ENCODE measurements around the gene PSMD4.

Gene PSMD4

GRCh38 chr1:151222130-151222529 lies 32.4 kb upstream of the PSMD4 start:
- Histone ChIP-seq H3K4me1 (no peaks in the 10 kb centered on the region), H3K4me3 (ENCODE audit: low read depth, low read length) (no peak overlapping the region), H3K27me3 (no peaks in the 10 kb centered on the region), H3K36me3 (peaks cover 22% of the 10 kb centered on the region), H3K9me3 (no peaks in the 10 kb centered on the region)
- TF ChIP-seq, protein P1, sequence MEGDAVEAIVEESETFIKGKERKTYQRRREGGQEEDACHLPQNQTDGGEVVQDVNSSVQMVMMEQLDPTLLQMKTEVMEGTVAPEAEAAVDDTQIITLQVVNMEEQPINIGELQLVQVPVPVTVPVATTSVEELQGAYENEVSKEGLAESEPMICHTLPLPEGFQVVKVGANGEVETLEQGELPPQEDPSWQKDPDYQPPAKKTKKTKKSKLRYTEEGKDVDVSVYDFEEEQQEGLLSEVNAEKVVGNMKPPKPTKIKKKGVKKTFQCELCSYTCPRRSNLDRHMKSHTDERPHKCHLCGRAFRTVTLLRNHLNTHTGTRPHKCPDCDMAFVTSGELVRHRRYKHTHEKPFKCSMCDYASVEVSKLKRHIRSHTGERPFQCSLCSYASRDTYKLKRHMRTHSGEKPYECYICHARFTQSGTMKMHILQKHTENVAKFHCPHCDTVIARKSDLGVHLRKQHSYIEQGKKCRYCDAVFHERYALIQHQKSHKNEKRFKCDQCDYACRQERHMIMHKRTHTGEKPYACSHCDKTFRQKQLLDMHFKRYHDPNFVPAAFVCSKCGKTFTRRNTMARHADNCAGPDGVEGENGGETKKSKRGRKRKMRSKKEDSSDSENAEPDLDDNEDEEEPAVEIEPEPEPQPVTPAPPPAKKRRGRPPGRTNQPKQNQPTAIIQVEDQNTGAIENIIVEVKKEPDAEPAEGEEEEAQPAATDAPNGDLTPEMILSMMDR (IDR thresholded peaks at IDR 0.05; ENCODE audit: low read depth, low read length), result no peak
- DNase-seq, result no peak

DNA sequence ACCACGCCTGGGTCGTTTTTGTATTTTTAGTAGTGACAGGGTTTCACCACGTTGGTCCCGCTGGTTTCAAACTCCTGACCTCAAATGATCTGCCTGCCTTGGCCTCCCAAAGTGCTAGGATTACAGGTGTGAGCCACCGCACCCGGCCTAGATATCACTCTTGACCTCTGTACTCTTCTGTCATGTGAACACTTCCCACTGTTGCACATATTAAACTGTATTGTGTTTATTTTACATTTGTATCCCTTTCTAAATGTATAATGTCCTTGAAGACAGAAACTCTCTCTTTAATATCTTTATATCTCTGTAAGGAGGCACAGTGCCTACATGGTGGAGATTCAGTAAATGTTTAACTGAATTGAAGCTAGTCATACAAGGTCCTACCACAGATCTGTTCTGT lies 19.3 kb upstream of the PSMD4 start:
- TF ChIP-seq, protein P1 (IDR thresholded peaks at IDR 0.05; ENCODE audit: low read depth, low read length), result no peak
- no peak for DNase-seq
- no peaks in the 10 kb centered on the region for H3K27me3 ChIP-seq
- peaks cover 100% of the 10 kb centered on the region for H3K36me3 ChIP-seq
- no peaks in the 10 kb centered on the region for H3K4me1 ChIP-seq
- H3K9me3 ChIP-seq, result no peaks in the 10 kb centered on the region
- no peak overlapping the region for H3K4me3 ChIP-seq (ENCODE audit: low read depth, low read length)

- peaks cover 100% of the 10 kb centered on the region for H3K36me3 ChIP-seq
- no peaks in the 10 kb centered on the region for H3K4me1 ChIP-seq
- no peak for DNase-seq
- H3K27me3 ChIP-seq, result no peaks in the 10 kb centered on the region
- H3K9me3 ChIP-seq, result no peaks in the 10 kb centered on the region
- TF ChIP-seq, protein P1 (IDR thresholded peaks at IDR 0.05; ENCODE audit: low read depth, low read length), result no peak
- no peak overlapping the region for H3K4me3 ChIP-seq (ENCODE audit: low read depth, low read length)
Observed at GRCh38 chr1:151237678-151238466, 16.7 kb upstream of the PSMD4 start.

GRCh38 chr1:151238467-151238739 lies 16.1 kb upstream of the PSMD4 start:
- no peaks in the 10 kb centered on the region for H3K4me1 ChIP-seq
- no peak overlapping the region for H3K4me3 ChIP-seq (ENCODE audit: low read depth, low read length)
- H3K9me3 ChIP-seq, result no peaks in the 10 kb centered on the region
- DNase-seq, result no peak
- TF ChIP-seq, protein P1 (IDR thresholded peaks at IDR 0.05; ENCODE audit: low read depth, low read length), result no peak
- H3K27me3 ChIP-seq, result no peaks in the 10 kb centered on the region
- peaks cover 100% of the 10 kb centered on the region for H3K36me3 ChIP-seq

DNA sequence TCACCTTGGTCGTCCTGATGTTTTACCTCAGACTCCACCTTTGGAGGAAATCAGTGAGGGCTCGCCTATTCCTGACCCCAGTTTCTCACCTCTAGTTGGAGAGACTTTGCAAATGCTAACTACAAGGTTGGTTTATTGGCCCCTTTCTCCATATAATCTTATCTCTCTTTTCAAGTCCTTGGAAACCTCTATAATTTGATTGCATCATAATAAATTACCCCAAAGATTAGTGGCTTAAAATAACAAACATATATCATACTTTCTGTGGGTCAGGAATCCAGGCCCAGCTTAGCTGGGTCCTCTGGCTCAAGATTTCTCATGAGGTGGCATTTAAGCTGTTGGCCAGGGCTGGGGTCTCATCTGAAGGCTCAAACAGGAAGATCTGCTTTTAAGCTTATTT lies 12.1 kb upstream of the PSMD4 start:
- H3K27me3 ChIP-seq, result no peaks in the 10 kb centered on the region
- no peaks in the 10 kb centered on the region for H3K4me1 ChIP-seq
- H3K36me3 ChIP-seq, result peaks cover 93% of the 10 kb centered on the region
- TF ChIP-seq, protein P1 (IDR thresholded peaks at IDR 0.05; ENCODE audit: low read depth, low read length), result no peak
- H3K4me3 ChIP-seq (ENCODE audit: low read depth, low read length), result no peak overlapping the region
- no peaks in the 10 kb centered on the region for H3K9me3 ChIP-seq
- DNase-seq, result no peak

DNA sequence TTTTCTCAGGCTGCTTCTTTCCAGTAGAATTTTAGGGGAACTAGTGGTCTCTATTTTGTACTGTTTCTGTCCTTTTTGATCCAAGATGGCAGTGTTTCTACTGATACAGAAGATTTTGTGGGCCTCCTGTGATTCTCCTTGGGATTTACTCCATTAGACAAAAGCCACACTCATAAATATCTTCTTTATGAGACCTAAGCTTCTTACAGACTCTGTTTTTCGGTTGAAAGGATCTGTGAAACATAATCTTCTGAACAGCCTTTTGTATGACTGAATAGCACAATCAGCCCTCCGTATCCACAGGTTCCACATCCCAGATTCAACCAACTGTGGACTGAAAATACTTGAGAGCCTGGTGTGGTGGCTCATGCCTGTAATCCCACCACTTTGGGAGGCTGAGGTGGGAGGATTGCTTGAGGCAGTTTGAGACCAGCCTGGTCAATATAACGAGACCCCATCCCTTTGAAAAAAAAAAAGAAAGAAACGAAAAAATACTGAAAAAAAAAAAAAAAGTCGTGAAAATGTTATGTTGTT lies 10.8 kb upstream of the PSMD4 start:
- no peaks in the 10 kb centered on the region for H3K9me3 ChIP-seq
- DNase-seq, result no peak
- peaks cover 86% of the 10 kb centered on the region for H3K36me3 ChIP-seq
- TF ChIP-seq, protein P1 (IDR thresholded peaks at IDR 0.05; ENCODE audit: low read depth, low read length), result no peak
- no peaks in the 10 kb centered on the region for H3K27me3 ChIP-seq
- no peak overlapping the region for H3K4me3 ChIP-seq (ENCODE audit: low read depth, low read length)
- no peaks in the 10 kb centered on the region for H3K4me1 ChIP-seq
